Mucosa of stomach (tissue), 1 donor: ENCODE data around the gene TMEM235.

Source experiments
- H3K27me3 ChIP-seq: one replicate; pipeline ENCODE4 v1.7.0; 2013; ENCODE audit warnings: mild to moderate bottlenecking, low read length; ENCODE audit not compliant: control insufficient read depth, insufficient read depth
- H3K36me3 ChIP-seq: one replicate; pipeline ENCODE4 v1.7.0; 2013; ENCODE audit warnings: low read length; ENCODE audit not compliant: control insufficient read depth, insufficient read depth
- H3K4me1 ChIP-seq: one replicate; pipeline ENCODE4 v1.7.0; 2013; ENCODE audit warnings: mild to moderate bottlenecking, low read length; ENCODE audit not compliant: control insufficient read depth, insufficient read depth
- H3K4me3 ChIP-seq: one replicate; pipeline ENCODE4 v1.7.0; 2013; ENCODE audit warnings: low read length
- H3K9ac ChIP-seq: one replicate; pipeline ENCODE4 v1.7.0; 2013; ENCODE audit warnings: mild to moderate bottlenecking, low read length, moderate library complexity
- H3K9me3 ChIP-seq: one replicate; pipeline ENCODE4 v1.7.0; 2013; ENCODE audit warnings: mild to moderate bottlenecking, low read length, moderate library complexity; ENCODE audit not compliant: control insufficient read depth
- donor health status: Pancreatic carcinoma.

The TMEM235 gene

GRCh38 chr17:78276098-78276887 lies 44.9 kb downstream of the TMEM235 start:
- H3K27me3 ChIP-seq: peaks cover 11% of the 10 kb centered on the region
- H3K4me3 ChIP-seq: no peak overlapping the region
- H3K4me1 ChIP-seq: peaks cover 11% of the 10 kb centered on the region
- H3K36me3 ChIP-seq: no peaks in the 10 kb centered on the region
- no peaks in the 10 kb centered on the region for H3K9me3 ChIP-seq
- no peak overlapping the region for H3K9ac ChIP-seq

DNA sequence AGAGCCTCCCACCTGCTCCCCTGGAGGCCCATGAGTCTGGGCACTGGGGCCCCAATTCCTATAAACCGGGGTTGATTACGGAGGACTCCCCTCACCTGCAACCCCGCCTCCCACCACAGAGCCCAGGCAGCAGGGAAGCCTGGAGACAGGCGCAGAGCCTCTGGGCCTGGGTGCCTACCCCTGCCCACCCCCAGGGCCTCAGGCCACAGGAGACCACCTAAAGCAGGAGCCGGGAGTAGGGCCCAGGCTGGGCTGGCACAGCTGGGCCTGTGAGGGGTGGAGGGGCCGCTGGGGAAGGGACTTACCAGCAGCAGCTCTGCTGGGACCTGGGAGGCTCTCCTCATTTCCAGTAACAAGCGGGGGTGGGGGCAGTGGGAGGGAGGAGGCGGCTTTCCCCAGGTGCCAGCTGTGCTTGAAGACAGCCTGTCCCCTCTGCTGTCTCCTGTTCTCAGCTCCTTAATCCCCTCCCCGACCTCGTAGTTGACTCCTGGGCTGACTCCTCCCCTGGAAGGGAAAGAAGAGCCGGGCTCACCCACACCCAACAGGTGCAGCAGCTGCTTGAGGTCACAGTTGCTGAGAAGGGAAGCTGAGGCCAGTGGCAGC lies 46.8 kb downstream of the TMEM235 start:
- Histone ChIP-seq H3K4me1 (peaks cover under 1% of the 10 kb centered on the region), H3K36me3 (no peaks in the 10 kb centered on the region), H3K27me3 (no peaks in the 10 kb centered on the region), H3K4me3 (no peak overlapping the region), H3K9me3 (no peaks in the 10 kb centered on the region), H3K9ac (no peak overlapping the region)

DNA sequence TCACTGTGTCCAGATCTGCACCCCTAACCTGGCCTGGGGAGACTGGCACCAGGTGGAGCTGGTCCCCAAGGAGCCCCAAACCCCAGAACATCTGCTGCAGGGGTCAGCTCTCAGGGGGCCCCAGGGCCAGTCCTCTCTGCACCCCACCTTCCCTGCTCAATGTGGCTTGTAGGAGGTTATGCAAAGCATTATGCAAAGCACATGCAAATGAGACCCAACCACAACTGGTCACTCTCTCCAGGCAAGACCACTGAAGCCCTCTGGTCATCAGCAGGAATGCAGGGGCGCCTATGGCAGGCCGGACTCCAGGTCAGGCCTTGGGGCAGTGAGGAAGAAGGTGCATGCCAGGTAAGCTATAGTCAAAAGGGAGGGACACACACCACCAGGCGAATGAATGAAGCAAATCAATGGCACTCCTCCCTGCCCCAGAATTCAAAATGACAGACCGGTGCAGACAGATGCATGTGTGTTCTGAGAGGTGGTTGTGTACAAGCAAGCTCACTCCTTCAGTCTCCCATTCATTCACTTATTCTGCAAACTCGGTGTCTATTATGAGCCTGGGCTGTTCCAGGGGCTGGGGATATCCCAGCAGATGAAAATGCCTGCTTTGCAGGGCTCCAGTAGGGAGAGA lies 48.0 kb downstream of the TMEM235 start:
- H3K9ac ChIP-seq: no peak overlapping the region
- no peak overlapping the region for H3K4me3 ChIP-seq
- H3K36me3 ChIP-seq: no peaks in the 10 kb centered on the region
- no peaks in the 10 kb centered on the region for H3K9me3 ChIP-seq
- no peaks in the 10 kb centered on the region for H3K27me3 ChIP-seq
- no peaks in the 10 kb centered on the region for H3K4me1 ChIP-seq

DNA sequence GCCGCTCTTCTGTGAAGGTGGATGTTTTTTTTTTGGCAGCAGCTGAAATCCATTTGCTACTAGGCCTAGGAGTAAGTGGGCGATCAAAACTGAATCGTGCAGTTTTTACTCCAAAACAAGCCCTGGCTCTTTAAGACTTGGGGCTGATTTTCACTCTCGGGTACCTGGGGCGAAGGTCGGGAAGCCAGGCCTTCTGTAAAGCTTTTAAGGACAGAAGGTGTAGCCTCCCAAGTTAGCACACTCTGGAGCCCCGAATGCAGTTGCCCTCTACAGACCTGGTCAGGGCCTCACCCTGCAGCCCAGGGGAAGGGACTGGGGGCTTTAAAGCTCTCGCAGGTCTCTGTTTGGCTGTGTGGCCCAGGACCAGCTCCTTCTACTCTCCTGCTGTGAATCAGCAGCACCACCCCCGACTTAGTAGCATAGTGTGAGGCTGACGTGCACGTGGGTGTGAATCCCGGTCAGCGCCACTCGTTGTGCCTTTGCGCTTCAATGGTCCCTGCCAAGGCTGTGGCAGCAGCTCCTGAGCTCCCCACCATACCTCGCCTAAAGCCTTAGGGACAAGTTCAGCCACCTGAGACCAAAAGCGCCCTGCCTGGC lies 49.9 kb downstream of the TMEM235 start:
- Histone ChIP-seq H3K9me3 (no peaks in the 10 kb centered on the region), H3K36me3 (no peaks in the 10 kb centered on the region), H3K4me1 (no peaks in the 10 kb centered on the region), H3K27me3 (no peaks in the 10 kb centered on the region), H3K4me3 (no peak overlapping the region), H3K9ac (no peak overlapping the region)

- Histone ChIP-seq H3K9me3 (no peaks in the 10 kb centered on the region), H3K27me3 (no peaks in the 10 kb centered on the region), H3K9ac (no peak overlapping the region), H3K36me3 (no peaks in the 10 kb centered on the region), H3K4me3 (no peak overlapping the region), H3K4me1 (no peaks in the 10 kb centered on the region)
Measured at GRCh38 chr17:78284146-78284545, 52.7 kb downstream of the TMEM235 start.

GRCh38 chr17:78289004-78289403 lies 57.6 kb downstream of the TMEM235 start:
- Histone ChIP-seq H3K27me3 (no peaks in the 10 kb centered on the region), H3K9me3 (no peaks in the 10 kb centered on the region), H3K4me3 (no peak overlapping the region), H3K4me1 (peaks cover 14% of the 10 kb centered on the region), H3K9ac (no peak overlapping the region), H3K36me3 (no peaks in the 10 kb centered on the region)

DNA sequence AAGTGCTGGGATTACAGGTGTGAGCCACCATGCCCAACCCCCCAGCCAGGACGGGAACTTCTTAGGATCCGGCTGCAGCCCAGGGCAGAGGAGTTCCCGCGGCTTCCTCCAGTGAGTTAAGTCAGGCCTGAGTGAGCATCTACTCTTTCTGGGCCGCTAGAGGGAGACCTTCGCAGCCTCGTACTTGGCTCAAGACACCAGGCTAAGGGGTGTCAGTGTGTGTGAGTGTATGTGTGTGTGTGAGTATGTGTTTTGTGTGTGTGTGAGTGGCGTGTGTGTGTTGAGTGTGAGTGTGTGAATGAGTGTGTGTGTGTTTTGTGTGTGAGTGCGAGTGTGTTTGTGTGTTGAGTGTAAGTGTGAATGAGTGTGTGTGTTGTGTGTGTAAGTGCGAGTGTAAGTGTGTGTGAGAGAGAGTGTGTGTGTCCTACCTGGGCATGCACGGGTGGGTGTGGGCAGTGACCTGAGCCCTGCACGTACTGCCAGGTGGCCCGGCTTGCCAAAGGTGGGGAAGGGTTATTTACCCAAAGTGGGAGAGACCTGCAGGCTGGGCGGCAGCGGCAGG lies 58.5 kb downstream of the TMEM235 start:
- Histone ChIP-seq H3K9me3 (no peaks in the 10 kb centered on the region), H3K4me3 (no peak overlapping the region), H3K36me3 (no peaks in the 10 kb centered on the region), H3K9ac (no peak overlapping the region), H3K4me1 (peaks cover 14% of the 10 kb centered on the region), H3K27me3 (no peaks in the 10 kb centered on the region)
